GM12801 (cell line): Measurements from ENCODE around the gene PROSER2.

Source experiments
- TF ChIP-seq, protein P1 (sequence below): IDR thresholded peaks from one replicate; pipeline ENCODE4 v1.5.1; 2011; ENCODE audit warnings: control low read depth; ENCODE audit not compliant: insufficient read length; ENCODE audit errors: extremely low read depth

Gene PROSER2

DNA sequence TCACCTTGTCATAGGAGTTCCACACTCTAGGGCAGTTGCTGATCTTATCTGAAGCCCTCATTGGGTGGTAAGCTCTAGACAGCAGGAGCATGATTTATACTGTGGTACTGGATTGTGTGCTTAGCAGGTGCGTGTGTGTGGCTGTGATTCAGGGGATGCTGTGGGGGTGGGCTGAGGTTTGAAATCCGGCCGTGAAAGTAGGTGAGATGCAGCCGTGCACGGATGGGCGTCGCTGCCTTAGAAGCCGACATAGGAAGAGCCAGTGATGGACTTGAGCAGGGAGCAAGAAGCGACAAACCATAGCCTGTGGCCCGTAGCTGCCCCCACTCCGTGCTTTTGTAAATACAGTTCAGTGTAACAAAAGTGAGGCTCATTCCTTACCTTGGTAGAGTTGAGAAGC is 38.2 kb downstream of the PROSER2 start:
- TF ChIP-seq, protein P1, sequence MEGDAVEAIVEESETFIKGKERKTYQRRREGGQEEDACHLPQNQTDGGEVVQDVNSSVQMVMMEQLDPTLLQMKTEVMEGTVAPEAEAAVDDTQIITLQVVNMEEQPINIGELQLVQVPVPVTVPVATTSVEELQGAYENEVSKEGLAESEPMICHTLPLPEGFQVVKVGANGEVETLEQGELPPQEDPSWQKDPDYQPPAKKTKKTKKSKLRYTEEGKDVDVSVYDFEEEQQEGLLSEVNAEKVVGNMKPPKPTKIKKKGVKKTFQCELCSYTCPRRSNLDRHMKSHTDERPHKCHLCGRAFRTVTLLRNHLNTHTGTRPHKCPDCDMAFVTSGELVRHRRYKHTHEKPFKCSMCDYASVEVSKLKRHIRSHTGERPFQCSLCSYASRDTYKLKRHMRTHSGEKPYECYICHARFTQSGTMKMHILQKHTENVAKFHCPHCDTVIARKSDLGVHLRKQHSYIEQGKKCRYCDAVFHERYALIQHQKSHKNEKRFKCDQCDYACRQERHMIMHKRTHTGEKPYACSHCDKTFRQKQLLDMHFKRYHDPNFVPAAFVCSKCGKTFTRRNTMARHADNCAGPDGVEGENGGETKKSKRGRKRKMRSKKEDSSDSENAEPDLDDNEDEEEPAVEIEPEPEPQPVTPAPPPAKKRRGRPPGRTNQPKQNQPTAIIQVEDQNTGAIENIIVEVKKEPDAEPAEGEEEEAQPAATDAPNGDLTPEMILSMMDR, result no peak

DNA sequence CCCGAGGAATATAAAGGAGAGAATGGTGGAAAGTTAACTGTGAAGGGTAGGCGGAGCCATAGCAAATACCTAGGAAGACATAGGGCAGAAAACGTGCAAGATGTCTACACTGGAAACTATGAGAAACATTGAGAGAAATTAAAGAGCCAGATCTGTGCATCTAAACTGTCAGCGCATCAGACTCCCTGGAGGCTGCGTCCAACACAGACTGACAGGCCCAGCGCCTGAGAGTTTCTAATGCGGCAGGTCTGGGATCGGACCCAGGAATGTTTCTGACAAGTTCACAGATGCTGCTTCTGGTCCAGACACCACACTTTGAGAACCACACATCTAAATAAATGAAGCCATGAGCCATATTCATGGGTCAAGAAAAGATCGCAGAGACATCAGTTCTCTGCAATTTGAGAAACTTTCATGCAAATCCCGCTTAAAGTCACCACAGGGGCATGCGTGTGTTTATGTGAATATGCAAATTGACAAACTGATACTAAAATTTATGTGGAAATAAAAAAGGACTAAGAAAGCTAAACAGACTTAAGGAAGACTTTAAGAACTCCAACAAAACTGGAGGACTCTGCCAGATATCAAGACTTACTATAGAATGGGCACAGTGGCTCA is 38.8 kb downstream of the PROSER2 start:
- TF ChIP-seq, protein P1, result no peak

DNA sequence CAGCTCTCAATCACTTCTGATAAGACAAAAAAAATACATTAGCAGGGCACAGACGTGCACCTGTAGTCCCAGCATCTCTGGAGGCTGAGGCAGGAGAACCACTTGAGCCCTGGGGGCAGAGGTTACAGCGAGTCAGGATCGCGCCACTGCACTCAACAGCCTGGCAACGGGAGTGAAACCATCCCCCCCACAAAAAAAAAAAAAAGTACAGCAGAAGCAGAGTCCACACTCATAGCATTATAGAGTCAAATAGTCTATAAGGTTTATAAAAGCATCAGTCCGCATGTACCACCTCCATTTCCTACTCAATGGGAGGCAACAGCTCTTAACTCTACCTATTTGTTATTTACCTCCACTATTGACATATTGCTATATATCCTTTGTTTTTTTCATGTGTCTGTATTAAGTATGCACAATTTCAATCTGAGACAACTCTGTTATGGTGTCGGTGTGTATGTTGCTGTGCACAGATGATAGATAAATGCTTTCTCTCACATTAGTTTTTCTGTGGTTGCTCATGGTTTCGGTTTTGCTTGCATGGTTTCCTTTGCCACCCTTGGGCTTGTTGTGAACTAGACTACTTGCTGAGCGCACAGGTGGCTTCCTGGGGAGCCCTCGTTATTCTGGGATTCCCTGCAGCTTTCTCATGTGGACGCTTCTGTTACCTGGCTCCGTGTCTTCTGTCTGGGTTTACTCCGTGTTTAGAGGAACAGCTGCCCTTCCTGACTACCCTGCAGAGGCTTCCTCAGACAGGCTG is 40.4 kb downstream of the PROSER2 start:
- TF ChIP-seq, protein P1, result no peak

DNA sequence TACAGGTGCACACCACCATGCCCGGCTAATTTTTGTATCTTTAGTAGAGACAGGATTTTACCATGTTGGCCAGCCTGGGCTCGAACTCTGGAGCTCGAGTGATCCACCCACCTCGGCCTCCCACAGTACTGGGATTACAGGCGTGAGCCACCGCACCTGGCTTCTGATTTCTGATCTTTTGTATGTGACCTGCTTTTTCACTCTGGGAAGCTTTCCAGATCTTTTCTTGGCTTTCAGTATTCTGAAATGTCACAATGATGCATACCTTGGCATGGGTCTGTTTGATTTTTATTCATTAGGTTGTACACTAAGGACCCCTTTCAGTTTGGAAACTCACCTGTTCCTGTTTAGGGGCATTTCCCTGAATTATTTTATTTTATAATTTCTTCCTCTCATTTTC is 41.6 kb downstream of the PROSER2 start:
- TF ChIP-seq, protein P1, result no peak

DNA sequence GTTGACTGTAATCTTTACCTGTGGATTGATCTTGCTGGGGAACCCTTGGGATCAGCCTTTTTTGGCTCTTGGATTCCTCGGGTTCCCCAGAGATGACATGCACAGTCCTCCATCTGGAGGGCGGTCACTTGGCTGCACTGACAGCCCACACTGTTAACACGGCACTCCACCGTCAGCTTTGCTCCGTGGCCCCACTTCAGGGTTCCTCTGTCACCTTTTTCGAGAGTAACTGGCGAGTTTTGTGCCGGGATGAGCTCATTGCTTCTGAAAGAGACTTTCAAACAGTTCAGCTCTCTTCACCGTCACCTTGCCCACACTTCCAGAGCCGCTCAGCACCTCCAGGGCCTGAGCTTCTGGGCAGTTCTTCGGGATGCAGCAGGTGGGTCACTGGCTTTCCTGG is 42.4 kb downstream of the PROSER2 start:
- TF ChIP-seq, protein P1, result no peak

DNA sequence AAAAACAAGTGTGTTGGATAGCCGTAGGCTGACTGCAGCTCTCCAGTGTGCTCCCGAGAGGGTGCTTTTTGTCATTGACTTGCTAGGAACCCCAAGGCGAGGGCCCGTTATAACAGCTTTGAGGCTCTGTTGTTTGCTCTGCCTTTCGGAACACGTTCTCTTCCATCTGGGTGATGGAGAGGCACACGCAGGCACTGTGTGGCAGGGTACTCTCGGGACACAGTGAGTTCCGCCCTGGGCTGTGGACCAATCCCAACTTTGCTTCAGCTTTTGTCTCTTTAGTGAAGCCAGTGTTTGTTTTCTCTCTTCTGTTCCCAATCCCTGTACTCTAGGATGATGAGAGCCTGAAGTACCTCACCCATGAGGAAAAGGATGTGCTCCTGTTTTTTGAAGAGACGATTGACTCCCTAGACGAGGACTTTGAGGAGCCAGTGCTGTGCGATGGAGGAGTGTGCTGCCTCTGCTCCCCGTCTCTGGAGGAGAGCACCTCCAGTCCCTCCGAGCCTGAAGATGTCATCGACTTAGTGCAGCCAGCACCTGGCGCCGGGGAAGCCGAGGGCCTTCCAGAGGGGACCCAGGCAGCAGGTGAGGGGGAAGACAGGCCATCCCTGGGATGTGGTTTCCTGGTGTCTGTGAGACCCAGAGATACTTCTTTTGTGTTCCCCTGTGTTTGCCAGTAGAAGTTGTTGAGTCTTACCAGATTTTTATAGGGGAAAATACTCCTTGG is 43.2 kb downstream of the PROSER2 start:
- TF ChIP-seq, protein P1, result no peak

DNA sequence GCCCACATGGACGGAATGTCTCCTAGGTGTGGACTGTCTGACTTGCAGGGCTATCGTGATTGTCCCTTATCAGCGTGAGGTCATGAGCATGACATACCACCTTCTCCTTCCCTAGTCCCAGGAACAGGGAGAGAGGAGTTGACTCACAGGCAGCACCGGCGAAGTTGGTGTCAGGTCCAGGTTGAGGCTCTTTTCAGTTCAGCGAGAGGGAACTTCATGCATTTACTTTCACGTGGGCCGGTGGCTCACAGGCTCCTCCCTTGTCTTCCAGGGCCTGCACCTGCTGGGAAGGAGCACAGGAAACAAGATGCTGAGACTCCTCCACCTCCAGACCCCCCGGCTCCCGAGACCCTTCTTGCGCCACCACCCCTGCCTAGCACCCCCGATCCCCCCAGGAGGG is 46.1 kb downstream of the PROSER2 start:
- TF ChIP-seq, protein P1, result no peak
